Stimulated activated CD4-positive, alpha-beta T cell treated with anti-CD3 and anti-CD28 coated beads, Interleukin-12 subunit alpha, Interleukin-12 subunit beta, amount 100 ng/mL, for 24 hours (primary cell): ENCODE results near the gene TEX44.

Source experiments
- DNase-seq, 2 experiments: peaks; one replicate each; pipeline ENCODE4 v3.0.0-alpha.2; 2020; ENCODE audit warnings: low read depth in 2 of 2

TEX44 gene

DNA sequence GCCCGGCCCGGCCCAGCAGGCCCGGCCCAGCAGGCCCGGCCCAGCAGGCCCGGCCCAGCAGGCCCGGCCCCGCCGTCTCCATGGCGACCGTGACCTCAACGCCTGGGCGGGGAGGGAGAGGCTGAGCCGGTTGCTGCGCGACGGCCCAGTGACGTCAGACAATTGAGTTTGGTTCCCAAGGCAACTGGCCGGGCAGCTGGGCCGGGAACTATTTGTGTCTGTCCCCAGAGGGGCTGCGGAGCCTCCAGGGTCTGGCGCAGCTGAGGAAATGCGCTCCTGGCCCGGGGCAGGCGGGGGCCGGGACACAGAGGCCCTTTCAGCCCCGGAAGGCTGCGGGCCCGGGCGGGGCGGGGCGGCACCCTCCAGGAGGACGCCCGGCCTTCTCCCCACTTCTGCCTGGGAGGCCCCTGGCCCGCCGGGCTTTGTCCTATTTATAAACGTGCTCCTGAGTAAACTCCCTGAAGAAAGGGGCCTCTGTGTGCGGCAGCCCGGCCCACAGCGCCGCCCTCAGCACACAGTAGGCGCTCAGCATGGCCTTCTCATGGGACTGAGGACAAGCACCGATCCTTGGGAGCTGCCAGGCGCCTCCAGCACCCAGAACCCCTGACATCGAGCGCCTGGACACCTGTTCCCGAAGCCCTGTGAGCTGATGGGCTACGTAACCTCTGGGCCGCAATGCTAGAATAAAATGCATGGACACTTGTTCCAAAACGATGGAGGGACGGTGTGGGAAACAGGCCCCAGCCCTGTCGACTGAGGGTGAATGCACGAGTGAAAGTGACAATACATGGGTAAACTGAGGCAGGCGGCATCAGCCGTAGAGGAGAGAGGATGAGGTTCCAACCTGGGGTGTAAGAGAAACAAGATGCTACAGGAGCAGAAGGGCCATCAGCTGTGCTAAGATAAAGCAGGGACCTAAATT lies 12.3 kb downstream of the TEX44 start:
- DNase-seq = peak; percentile 84 to 93

DNA sequence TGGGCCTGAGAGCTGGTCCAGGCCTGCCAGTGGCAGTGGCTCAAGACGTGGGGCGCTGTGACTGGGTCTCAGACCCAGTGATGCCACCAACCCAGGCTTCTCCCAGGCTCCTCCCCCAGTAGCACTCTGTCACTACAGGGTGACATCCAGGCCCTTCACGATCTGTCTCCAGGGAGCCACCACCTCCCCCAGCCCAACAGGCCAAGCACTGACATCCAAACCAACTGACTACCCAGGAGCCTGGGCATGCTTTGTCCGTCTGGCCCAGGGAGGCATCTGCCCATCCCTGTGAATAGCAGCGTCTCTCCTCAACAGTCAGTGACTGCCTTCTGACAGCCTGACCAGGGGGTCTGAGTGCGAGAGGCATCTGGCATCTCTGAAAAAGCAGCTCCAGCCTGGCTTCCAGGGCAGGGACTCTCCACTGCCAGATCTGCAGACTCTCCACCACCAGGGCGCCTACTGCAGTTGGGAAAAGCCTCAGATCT lies 13.0 kb downstream of the TEX44 start:
- DNase-seq = no peak

DNA sequence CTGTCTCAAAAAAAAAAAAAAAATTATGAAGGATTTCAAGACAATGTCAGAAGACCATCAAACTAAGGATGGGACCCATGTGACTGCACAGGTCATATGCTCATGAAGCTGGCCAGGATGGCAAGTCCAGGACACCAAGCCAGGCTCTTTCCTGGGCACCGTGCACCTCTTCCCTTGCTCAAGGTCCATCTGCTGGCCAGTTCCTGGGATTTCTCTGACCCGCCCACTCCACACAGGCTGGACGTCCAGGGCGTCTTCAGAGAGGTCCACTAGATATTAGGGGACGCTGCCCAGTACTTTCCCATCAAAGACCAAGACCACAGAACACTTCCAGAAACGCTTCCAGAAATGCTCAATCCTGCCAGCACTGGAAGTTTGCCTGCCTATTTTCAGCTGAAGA lies 14.3 kb downstream of the TEX44 start:
- DNase-seq = no peak

DNA sequence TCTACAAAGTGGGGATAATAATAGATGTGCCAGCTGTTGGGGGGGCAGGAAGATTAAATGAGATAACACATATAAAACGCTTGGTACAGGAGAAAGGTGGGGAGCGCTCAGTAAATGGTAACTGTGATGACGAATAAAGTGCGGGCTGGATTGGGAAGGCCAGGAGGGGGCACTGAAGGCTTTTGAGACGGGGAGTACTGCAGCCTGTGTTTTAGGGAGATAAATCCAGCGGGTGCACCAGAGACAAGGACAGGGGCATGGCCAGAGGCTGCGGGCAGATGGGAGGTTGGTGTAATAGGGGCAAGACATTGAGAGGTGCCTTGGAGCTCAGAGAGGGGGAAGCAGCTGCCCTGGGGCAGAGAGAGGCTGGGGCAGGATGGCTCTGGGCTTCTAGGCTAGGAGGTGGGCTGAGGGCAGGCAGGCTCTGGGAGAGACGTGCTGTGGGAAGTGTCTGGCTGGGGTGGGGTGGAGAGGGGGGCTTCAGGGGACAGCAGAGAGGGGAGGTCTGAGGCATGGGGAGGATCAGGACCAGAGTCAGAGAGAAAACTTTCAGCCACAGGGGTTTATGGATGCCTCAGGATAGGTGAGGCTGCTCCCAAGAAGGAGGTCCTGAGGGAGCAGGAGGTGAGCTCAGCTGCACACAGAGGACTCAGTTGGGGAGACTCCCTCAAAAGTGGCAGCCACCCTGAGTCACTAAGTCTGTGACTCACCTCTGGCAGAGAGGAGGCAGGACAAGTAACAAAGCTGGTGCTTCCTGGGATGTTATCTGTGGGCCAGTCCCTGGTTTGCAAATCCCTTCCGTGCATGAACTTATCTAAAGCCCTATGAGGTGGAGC lies 18.8 kb downstream of the TEX44 start:
- peak; percentile 39 to 58 for DNase-seq

DNA sequence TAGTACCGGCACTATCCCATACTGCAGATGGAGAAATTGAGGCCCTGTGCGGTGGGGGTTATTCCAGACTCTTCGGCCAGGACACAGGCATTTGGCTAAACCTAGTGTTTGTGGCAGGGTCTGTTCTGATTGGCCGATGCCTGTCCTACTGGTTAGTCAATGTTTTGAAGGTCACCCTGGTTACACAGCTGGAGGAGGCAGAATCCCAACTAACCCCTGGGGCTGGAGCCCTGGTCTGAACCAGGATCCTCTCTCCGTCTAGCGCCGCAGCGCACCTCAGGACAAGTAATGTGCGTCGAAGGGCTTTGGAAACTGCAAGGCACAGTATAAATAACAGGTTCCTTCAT lies 19.4 kb downstream of the TEX44 start:
- DNase-seq = no peak

DNA sequence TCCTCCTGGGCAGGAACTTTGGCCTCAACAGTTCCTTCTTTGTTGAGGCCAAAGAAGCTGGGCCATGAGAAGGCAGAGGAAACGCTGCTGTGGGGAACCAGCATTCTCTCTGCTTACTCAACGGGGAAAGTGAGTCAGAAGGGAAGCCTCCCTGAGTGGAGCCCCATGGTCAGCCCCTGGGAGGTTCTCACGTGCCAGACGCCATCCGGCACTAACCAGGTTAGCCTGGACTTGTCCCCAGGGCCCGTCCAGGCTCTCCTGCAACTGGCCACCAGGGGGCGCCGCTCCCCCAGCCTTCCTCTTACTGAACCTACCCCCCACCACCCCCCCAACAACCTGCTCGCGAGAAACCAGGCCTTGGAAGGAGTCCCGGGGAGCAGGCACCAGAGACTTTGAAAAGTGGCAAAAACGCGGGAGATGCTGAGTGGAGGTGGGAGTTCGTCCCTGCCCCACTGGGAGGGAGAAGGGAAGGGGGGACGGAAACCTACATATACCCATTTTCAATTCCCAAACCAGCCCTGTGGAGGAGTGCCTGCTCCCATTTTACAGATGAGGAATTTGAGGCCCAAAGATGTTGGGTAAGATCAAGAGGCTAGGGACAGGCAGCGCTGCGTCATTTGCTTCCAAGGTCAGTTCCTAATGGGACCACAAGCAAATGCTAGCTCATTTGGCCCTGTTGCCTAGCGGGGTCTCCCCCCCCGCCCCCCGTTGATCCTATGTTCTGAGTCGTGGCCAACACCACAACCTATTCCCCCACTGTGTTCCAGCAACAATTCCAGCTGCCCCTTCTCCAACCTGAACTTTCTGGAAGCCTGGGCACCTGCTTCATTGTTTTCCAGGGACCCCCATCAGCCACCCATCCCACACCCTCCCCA lies 20.0 kb downstream of the TEX44 start:
- peak; percentile 89 to 96 for DNase-seq

DNA sequence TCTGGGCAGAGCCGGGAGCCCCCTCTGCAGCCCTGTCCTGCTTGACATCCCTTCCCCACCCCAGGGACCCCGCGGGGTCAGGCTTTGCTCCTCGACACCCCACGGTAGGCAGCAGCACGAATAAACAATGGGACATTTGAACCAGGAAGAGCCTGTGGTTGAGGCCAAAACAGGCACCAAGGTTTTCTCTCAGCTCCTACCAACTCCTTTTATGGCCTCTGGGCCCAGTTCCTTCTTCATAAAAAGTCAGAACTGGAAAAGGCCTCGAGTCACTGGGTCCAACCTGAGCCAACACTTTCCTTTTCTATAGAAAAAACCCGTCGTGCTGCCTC lies 20.6 kb downstream of the TEX44 start:
- no peak for DNase-seq

DNA sequence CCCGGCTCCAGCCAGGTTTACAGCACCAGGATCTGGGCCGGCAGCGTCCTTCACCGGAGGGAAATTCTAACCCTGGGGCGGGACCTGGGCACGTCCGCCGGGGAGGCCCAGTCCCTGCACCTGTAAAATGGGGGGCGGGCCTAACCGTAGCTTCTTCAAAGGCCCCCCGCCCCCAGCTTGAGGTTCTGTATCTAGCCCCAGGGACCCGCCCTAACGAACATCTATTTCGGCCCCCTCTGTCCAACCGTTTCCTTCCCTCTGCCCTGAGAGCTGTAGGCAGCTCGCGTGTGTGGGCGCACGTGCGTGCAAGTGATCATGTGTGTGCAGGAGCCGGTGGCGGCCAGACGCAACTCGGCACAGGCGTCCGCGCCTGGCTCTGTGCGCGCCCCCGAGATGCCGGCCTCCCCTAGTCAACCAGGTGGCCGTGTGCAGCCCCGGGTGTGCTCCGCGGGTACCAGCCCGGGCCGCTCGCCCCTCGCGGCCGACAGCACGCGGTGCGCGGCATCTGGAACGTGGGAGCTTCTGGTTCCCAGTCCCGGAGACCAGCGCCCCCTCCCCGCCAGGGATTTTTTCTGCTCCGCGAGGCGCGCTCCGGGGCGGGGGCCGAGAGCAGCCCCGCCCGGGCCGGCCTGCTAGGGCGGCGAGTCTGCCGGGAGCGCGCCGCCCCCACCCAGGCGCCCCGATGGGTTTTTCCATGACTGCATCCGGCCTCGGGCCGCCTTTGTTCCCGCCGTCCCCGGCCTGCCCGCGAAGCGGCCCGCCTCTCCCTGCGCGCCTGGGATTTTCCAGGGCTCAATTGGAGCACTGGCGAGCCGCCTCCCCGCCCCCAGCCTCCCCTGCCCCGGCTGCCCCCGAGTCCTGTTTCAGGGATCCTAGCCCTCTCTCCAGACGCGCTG lies 21.2 kb downstream of the TEX44 start:
- DNase-seq = peak; percentile 67 to 85

DNA sequence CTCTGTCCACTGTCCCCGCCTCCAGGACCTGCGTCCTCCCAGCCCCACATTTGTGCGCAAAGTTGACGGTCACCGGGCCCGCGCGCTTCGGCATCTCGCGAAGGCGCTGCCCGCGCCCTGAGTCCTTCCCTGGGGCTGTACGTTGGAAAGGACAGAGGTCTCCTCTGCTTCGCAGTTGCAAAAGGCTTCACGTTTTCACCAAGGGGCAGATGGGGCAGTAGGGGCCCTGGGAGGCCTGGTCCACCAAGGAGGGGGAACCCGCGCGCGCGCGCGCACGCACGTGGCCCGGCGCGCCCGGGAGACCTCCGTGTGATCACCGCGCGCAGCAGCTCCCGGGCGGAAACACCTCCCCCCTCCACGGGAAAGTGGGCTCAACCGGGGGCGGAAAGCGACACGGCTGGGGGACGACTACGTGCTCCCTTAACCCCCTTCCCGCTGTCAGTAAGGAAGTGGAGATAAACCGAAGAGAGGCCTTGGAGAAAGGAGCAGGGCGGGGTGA lies 21.9 kb downstream of the TEX44 start:
- DNase-seq = peak in 1 of 2 experiments; percentile 49

DNA sequence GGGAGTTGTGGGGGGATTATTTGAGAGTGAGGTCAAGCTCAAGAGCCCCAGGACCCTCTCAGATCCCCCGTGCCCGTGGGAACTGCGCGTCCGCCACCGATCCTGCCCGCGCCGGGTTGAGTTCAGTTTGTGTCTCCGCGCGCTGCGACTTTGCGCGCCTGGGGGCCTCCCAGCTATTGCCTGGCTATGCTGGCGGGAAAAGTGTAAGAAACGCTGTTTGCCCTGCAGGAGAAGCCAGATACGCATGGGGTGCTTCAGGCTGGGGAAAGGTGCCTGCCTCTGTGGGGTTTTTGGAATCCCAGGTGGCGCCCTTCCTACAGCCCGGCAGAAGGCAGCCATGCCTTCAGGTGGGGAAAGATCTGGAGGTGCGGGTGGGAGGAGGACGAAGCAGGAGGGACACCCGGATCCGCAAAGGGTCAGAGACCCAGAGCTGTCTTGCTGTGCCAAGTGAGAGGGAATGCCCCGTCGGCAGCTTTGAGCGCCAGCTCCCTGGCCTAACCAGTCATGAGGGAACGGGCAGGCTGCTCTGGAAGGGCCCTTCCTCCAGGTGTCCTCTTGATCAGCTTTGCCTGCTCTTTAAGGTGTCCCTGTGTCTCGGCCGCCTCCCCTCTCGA lies 22.5 kb downstream of the TEX44 start:
- DNase-seq = no peak

DNA sequence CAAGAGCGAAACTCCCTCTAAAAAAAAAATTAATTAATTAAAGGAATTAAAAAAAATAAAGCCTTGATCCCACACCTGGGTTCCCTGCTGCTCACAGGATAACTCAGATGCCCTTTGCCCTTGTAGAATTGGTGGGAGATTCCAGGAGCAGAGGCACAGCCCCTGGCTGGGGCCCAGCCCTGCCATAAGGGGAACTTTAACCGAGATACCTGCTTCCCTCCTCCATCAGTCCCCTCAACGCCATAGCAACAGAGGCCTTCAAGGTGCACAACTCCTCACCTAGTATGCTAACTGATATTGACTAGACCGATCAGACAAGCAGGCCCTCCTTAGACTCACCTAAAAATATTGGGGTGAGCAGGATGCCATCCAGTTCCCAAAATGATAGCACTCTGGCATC lies 23.6 kb downstream of the TEX44 start:
- no peak for DNase-seq

DNA sequence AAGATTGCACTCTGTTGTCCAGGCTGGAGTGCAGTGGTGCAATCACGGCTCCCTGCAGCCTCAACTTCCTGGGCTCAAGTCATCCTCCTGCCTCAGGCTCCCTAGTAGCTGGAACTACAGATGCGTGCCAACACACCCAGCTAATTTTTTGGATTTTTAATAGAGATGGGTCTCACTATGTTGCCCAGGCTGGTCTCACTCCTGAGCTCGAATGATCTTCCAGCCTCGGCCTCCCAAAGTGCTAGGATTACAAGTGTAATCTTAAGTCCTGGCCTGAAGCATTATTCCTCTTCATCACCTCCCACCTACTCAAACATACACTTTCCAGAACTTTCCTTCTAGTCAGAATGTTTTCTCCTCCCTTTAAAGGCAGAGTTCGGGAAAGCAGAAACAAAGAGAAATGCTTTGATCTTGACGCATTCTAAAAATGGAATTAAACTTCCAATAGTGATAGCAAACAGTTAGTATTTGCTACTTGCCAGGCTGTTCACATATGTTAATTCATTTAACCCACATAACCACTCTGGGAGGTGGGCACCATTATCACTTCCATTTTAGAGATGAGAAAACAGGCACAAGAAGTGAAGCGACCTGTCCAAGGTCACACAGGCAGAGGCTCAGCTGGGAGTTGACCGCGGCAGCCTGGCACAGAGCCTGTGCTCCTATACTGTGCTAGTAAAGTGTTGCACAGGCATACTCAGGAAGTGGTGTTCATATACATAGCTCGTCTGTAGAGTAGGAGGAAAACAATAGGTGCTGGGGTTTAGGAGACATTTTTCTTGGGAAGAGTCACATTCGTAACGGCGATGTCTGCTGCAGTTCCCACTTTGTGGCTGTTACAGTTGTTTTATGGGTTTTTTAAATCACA lies 24.6 kb downstream of the TEX44 start:
- DNase-seq = no peak

DNA sequence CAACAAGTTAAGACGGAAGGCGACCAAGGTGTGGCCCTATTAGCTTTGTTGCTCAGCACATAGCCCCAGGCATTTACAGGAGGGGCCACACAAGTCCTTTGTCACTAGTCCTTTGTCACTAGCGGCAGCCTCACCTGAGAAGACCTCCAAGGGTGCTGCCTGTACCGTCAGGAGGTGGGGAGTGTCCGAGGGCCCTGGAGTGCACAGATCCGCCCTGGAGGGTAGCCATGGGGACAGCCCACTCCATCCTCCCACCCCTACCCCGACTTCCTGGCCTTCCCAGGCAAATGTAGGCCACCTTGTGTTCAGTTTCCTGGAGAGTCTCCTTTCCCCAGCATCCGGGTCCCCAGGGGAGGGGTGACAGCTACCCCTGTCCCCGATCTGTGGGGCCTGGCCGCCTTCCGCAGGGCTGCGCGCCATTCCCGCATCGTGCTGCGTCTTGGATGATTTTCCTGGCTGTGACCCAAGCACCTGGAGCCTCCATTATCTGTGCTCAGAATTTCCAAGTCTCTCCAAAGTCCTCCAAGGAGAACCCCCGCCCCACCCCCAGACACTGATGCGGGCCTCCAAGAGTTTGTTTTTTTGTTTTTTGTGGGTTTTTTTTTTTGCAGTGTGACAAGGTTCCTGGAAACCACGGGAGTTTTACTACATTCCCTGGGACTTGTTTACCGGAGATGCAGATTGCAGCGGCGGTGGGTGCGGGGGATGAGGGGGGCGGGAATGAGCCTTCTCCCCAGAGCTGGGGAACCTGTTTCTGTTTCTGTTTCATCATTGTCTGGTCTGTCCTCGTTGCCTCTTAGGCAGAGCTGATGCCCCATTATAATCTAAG lies 28.6 kb downstream of the TEX44 start:
- DNase-seq = no peak

DNA sequence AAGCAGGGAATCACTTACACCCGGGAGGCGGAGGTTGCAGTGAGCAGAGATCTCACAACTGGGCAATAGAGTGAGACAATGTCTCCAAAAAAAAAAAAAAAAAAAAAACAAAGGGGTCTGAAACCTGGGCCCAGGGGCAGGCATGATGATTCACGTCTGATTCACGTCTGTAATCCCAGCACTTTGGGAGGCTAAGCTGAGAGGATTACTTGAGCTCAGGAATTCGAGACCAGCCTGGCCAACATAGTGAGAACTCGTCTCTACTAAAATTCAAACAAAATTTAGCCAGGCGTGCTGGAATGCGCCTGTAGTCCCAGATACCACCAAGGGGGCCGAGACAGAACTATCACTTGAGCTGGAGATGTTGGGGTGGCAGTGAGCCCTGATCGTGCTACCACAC lies 30.3 kb downstream of the TEX44 start:
- no peak for DNase-seq

DNA sequence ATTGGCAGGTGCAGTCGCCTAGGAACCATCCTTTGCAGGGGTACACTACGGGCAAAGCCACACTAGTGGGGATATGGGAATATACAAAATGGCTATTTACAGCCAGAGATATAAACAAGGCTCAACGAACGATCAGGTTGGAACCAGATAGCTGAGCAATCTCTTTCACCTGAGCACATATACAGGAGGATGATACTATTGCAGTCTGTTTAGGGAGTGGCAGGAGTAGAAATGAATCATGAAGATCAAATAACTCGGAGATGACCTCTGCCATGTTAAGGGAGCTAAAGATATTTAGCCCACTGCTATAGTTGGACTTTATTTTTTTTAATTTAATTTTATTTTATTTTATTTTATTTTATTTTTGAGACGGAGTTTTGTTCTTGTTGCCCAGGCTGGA lies 33.8 kb downstream of the TEX44 start:
- no peak for DNase-seq

DNA sequence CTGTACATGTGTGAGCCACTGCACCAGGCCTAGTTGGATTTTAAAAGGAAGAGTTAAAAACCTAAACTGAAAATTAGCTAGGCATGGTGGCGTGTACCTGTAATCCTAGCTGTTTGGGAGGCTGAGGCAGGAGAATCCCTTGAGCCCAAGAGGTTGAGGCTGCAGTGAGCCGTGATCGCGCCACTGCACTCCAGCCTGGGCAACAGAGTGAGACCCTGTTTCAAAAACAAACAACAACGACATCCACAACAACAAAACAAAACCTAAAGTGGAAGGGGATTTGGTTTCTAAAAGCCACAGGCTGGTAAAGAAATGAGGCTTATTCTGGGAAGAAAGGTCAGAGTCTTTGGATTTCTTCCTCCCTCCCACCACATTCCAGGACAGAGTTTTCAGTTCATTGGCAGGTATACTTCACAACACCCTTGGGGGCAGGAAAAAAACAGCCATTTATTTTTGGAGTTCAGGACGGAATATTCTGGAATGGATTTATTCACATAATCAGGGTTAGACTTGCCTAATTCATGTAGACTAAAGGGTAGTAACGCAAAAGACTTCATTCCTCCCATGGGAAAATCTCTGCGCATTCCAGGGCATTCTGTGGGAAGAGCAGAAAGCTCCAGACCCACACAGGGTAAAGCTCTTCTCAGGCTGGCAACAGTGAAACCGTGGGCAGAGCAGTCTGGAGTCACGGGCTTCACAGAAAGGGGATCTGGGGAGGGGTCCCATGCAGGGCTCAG lies 34.9 kb downstream of the TEX44 start:
- no peak for DNase-seq

DNA sequence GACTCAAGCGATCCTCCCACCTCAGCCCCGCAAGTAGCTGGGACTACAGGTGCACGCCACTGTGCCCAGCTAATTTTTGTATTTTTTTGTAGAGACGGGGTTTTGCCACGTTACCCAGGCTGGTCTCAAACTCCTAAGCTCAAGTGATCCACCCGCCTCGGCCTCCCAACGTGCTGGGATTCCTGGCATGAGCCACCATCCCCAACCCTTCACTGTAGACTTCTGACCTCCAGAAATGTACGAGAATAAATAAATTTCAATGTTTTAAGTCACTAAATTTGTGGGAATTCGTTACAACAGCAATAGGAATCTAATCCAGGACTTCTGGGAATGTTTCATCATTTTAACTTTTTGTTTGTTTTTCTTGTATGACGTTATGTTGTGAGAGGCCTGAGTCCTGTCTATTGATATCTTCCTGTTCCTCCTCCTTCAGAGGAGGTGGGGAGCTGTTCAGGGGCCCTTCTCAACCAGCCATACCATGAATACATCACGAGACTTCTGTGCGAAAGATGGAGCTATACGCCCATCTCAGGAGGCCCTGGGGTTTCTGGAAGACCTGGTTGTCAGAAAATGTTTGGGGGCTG lies 40.0 kb downstream of the TEX44 start:
- no peak for DNase-seq
